Adrenal gland (tissue), 5 donors: Measurements from ENCODE around the gene MAN1B1.

Source experiments
- CTCF ChIP-seq, 6 experiments: fragments of 450-650 bp in 4 of 6; fragments of 200-600 bp in 2 of 6; sonication (generic) in 1 of 6; IDR thresholded peaks; 1 replicate in 5 of 6; 2 replicates in 1 of 6; pipeline versions ENCODE4 v1.5.1 to v1.8.0; 2016 to 2021; ENCODE audit warnings: antibody characterized with exemption in 6 of 6, mild to moderate bottlenecking in 2 of 6, moderate library complexity in 1 of 6
- POLR2A ChIP-seq, 2 donors: fragments of 450-650 bp; IDR thresholded peaks; one replicate each; pipeline ENCODE4 v1.6.1; 2017; ENCODE audit warnings: antibody characterized with exemption in 2 of 2, mild to moderate bottlenecking in 2 of 2, moderate library complexity in 1 of 2
- donor health status: DM: no; HTN: no; CAD: no.

- TF ChIP-seq POLR2A (IDR thresholded peaks at IDR 0.05) (no peak), CTCF (IDR thresholded peaks at IDR 0.05) (no peak)
These were observed 61.0 kb downstream of the MAN1B1 start for GRCh38 chr9:137147793-137148160.
